Activated CD8-positive, alpha-beta T cell treated with anti-CD3 and anti-CD28 coated beads for 36 hours (primary cell): Measurements from ENCODE around the gene LCE3A. TPM values are rescaled to one million over a fixed set of nuclear protein-coding genes. Genes with fewer than 3 reads are reported as not detected.

ENCODE experiments used
- ATAC-seq: fragments of 200-7000 bp; cut with Tn5 transposase; one replicate; pipeline ENCODE4 v1.10.0; 2021; ENCODE audit warnings: mild to moderate bottlenecking, moderate library complexity
- CTCF ChIA-PET: fragments of 350-600 bp; sonication (Branson Sonifier 250); formaldehyde crosslinking; loops from one replicate; lab custom pipeline; 2021; ENCODE audit warnings: antibody characterized with exemption; lab: Charles Lee
- POLR2A ChIA-PET: fragments of 350-600 bp; sonication (Branson Sonifier 250); formaldehyde crosslinking; loops from one replicate; lab custom pipeline; 2021; ENCODE audit warnings: antibody characterized with exemption; lab: Charles Lee
- DNase-seq: peaks from one replicate; pipeline ENCODE4 v3.0.0-alpha.2; 2020
- H3K27ac Mint-ChIP-seq: one replicate; pipeline ENCODE4 v1.8.0; 2021; ENCODE audit warnings: mild to moderate bottlenecking, mixed read lengths
- H3K27me3 Mint-ChIP-seq: one replicate; pipeline ENCODE4 v1.8.0; 2021; ENCODE audit warnings: mixed read lengths
- H3K36me3 Mint-ChIP-seq: one replicate; pipeline ENCODE4 v1.8.0; 2021; ENCODE audit warnings: low read depth, mixed read lengths
- H3K4me1 Mint-ChIP-seq: one replicate; pipeline ENCODE4 v1.8.0; 2021; ENCODE audit warnings: low read depth, mixed read lengths
- H3K4me3 Mint-ChIP-seq: one replicate; pipeline ENCODE4 v1.8.0; 2021; ENCODE audit warnings: mild to moderate bottlenecking, moderate library complexity, mixed read lengths
- H3K9me3 Mint-ChIP-seq: one replicate; pipeline ENCODE4 v1.8.0; 2021; ENCODE audit warnings: mixed read lengths
- CTCF ChIP-seq: fragments of 200-600 bp; IDR thresholded peaks from one replicate; pipeline ENCODE4 v1.8.0; 2022; ENCODE audit warnings: antibody characterized with exemption, mild to moderate bottlenecking
- intact Hi-C: fragments of 100-400 bp; cut with micrococcal nuclease; formaldehyde crosslinking; loops from one replicate; pipeline ENCODE4 v1.10.0; 2022
- total RNA-seq, 2 experiments: library from RNA; stranded (reverse); gene quantifications; one replicate each; pipeline ENCODE4 v1.2.3, GENCODE V29; 2021

Gene LCE3A
- total RNA-seq, 2 experiments from 2014 or later, result not detected

- ATAC-seq, result no peak
- Mint-ChIP-seq H3K27me3 (peaks cover 3% of the 10 kb centered on the region), H3K9me3 (no peaks in the 10 kb centered on the region), H3K27ac (no peak overlapping the region), H3K4me3 (no peak overlapping the region), H3K36me3 (no peaks in the 10 kb centered on the region), H3K4me1 (no peaks in the 10 kb centered on the region)
- no peak for TF ChIP-seq CTCF
- POLR2A ChIA-PET, result no interaction called here
- CTCF ChIA-PET, result interaction anchor here (1.7 to 3.8 kb wide), 2 partner anchors 15 to 572 kb away, joined by 4 to 41 read pairs; no protein-coding TSS in a partner anchor
- intact Hi-C loops, result no loop called here
- no peak for DNase-seq
Measured at GRCh38 chr1:152656459-152656858, 33.6 kb upstream of the LCE3A start.

- Mint-ChIP-seq H3K27ac (no peak overlapping the region), H3K4me1 (no peaks in the 10 kb centered on the region), H3K36me3 (no peaks in the 10 kb centered on the region), H3K9me3 (no peaks in the 10 kb centered on the region), H3K4me3 (no peak overlapping the region), H3K27me3 (peaks cover 4% of the 10 kb centered on the region)
- peak; percentile 45 for ATAC-seq
- intact Hi-C loops, result no loop called here
- peak; percentile 77 for TF ChIP-seq CTCF
- peak; percentile 70 for DNase-seq
- CTCF ChIA-PET, result interaction anchor here (0.7 to 3.8 kb wide), 13 partner anchors 8 to 579 kb away, joined by 3 to 41 read pairs (median 4); partner anchors contain the start of genes LCE2C and SMCP
- POLR2A ChIA-PET, result no interaction called here
Measured at GRCh38 chr1:152654110-152654509, 31.2 kb upstream of the LCE3A start.

GRCh38 chr1:152646656-152647055 lies 23.8 kb upstream of the LCE3A start:
- Mint-ChIP-seq H3K36me3 (no peaks in the 10 kb centered on the region), H3K4me3 (no peak overlapping the region), H3K4me1 (no peaks in the 10 kb centered on the region), H3K9me3 (no peaks in the 10 kb centered on the region), H3K27ac (no peak overlapping the region), H3K27me3 (peaks cover 12% of the 10 kb centered on the region)
- DNase-seq, result no peak
- CTCF ChIA-PET, result no interaction called here
- intact Hi-C loops, result no loop called here
- ATAC-seq, result no peak
- no peak for TF ChIP-seq CTCF
- POLR2A ChIA-PET, result no interaction called here

GRCh38 chr1:152645146-152645545 lies 22.2 kb upstream of the LCE3A start:
- H3K9me3 Mint-ChIP-seq, result no peaks in the 10 kb centered on the region
- DNase-seq (no peak), ATAC-seq (no peak)
- no peak overlapping the region for H3K4me3 Mint-ChIP-seq
- H3K27me3 Mint-ChIP-seq, result peaks cover 14% of the 10 kb centered on the region
- no peaks in the 10 kb centered on the region for H3K36me3 Mint-ChIP-seq
- H3K27ac Mint-ChIP-seq, result no peak overlapping the region
- intact Hi-C loops, result no loop called here
- ChIA-PET CTCF (interaction anchor here (0.8 kb wide), 1 partner anchor 9 kb away, joined by 3 read pairs; no protein-coding TSS in a partner anchor), POLR2A (no interaction called here)
- H3K4me1 Mint-ChIP-seq, result no peaks in the 10 kb centered on the region
- no peak for TF ChIP-seq CTCF

GRCh38 chr1:152643945-152644344 lies 21.0 kb upstream of the LCE3A start:
- H3K4me1 Mint-ChIP-seq, result no peaks in the 10 kb centered on the region
- intact Hi-C loops, result no loop called here
- H3K4me3 Mint-ChIP-seq, result no peak overlapping the region
- H3K36me3 Mint-ChIP-seq, result no peaks in the 10 kb centered on the region
- DNase-seq (no peak), ATAC-seq (no peak)
- H3K27me3 Mint-ChIP-seq, result peaks cover 13% of the 10 kb centered on the region
- H3K27ac Mint-ChIP-seq, result no peak overlapping the region
- ChIA-PET POLR2A (interaction anchor here (0.5 kb wide), 1 partner anchor 453 kb away, joined by 4 read pairs; no protein-coding TSS in a partner anchor), CTCF (interaction anchor here (1.3 to 6.0 kb wide), 2 partner anchors 8 to 11 kb away, joined by 3 to 41 read pairs; no protein-coding TSS in a partner anchor)
- no peak for TF ChIP-seq CTCF
- H3K9me3 Mint-ChIP-seq, result no peaks in the 10 kb centered on the region
